Adrenal gland (tissue), 5 donors: ENCODE results near the gene ZNF184.
A peak's percentile ranks its signal among the peaks of the same experiment; 100 is the strongest.

Source experiments
- POLR2A ChIP-seq, 2 donors: fragments of 450-650 bp; IDR thresholded peaks; one replicate each; pipeline ENCODE4 v1.6.1; 2017; ENCODE audit warnings: antibody characterized with exemption in 2 of 2, mild to moderate bottlenecking in 2 of 2, moderate library complexity in 1 of 2
- TF ChIP-seq, protein P1 (sequence below), 6 experiments: fragments of 450-650 bp in 4 of 6; fragments of 200-600 bp in 2 of 6; sonication (generic) in 1 of 6; IDR thresholded peaks; 1 replicate in 5 of 6; 2 replicates in 1 of 6; pipeline versions ENCODE4 v1.5.1 to v1.8.0; 2016 to 2021; ENCODE audit warnings: antibody characterized with exemption in 6 of 6, mild to moderate bottlenecking in 2 of 6, moderate library complexity in 1 of 6
- donor health status: DM: no; HTN: no; CAD: no.

DNA sequence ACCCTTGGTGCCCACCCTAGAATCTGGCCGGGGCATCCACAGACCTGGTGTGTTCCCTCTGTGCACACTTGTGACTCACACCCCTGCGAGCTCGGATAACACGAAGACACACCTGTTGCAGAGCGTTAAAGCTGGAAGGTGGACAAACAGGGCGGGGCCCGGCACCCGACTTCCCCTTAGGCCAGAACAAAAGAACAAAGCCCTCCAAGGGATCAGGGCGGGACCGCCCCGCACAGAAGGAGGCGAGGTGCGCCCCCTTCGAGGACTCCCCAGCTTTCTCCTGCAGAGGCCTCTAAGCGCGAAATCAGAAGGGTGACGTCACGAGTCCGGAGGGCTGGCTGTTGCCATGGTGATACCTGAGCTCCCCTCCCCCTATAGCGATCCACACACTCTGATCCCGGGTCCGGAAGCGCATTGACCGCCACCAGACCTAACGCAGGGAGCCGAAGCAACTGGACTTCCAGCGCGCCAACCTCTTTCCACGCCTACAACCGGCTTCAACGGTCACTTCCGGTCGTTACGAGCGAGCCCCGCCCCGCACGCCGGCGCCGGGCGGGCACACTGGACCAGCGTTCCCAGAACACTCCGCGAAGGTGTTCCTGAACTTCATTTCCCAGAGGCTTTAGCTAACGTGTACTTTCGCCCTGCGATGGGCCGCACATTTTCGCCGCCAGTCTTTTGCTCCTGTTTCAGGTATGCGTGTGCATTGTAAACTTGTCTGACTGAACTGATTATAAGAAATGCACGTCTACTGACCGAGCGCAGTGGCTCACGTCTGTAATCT lies at the start of gene ZNF184:
- TF ChIP-seq, protein P1, sequence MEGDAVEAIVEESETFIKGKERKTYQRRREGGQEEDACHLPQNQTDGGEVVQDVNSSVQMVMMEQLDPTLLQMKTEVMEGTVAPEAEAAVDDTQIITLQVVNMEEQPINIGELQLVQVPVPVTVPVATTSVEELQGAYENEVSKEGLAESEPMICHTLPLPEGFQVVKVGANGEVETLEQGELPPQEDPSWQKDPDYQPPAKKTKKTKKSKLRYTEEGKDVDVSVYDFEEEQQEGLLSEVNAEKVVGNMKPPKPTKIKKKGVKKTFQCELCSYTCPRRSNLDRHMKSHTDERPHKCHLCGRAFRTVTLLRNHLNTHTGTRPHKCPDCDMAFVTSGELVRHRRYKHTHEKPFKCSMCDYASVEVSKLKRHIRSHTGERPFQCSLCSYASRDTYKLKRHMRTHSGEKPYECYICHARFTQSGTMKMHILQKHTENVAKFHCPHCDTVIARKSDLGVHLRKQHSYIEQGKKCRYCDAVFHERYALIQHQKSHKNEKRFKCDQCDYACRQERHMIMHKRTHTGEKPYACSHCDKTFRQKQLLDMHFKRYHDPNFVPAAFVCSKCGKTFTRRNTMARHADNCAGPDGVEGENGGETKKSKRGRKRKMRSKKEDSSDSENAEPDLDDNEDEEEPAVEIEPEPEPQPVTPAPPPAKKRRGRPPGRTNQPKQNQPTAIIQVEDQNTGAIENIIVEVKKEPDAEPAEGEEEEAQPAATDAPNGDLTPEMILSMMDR (IDR thresholded peaks at IDR 0.05) = peak in 1 of 6 experiments; percentile 43
- TF ChIP-seq POLR2A (IDR thresholded peaks at IDR 0.05) = peak; percentile 40 to 88
